ENCODE data around the gene HACD3. TPM values are rescaled to one million over a fixed set of nuclear protein-coding genes. Genes with fewer than 3 reads are reported as not detected.
A peak's percentile ranks its signal among the peaks of the same experiment; 100 is the strongest.

The HACD3 gene
- total and polyA plus RNA-seq, 9 of the 15 experiments (the other 6 are each of a cell fraction or from before 2014, with no cell fraction given): 48.1 to 117 (median 72.8) TPM

DNA sequence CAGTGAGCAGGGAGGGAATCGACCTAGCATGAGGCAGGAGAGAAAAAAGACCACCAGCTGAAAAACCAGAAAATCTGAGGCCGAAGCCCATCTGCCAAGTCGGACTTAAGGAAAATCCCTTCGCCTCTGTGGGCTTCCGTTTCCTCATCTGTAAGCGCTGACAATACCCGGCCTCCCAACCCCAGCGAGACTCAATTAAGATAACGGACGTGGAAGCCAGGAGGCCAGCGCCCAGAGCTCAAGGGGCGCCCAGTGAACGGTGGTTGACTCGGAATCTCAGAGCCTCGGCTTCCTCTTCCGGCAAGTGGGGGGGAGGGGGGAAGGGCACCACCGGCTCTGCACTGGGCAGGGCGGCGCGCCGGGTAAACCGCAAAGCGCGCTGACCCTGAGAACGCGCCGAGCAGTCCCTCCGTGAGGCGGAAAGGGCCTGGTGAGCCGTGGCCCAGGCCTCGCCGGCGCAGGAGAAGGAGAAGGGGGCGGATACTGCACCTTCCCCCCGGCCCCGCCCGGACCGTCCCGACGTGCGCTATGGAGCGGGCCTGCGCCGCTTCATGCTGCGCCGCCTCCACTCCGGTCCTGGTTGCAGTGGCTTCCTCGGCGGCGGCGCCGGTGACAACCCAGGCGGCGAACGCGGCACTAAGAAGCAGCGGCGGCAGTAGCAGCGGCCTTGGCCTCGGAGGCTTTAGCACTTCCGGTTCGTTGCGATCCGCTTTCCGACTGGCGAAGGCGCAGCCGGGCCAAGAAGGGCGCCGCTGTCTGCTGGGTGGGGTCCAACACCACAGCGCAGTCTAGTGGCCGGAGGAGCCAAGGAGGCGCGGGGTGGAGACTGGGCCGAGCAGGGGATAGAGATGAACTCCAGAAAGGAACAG, 13.0 kb upstream of the HACD3 start, which contains the start of gene DPP8 (continued):
- TF ChIP-seq, protein P1, sequence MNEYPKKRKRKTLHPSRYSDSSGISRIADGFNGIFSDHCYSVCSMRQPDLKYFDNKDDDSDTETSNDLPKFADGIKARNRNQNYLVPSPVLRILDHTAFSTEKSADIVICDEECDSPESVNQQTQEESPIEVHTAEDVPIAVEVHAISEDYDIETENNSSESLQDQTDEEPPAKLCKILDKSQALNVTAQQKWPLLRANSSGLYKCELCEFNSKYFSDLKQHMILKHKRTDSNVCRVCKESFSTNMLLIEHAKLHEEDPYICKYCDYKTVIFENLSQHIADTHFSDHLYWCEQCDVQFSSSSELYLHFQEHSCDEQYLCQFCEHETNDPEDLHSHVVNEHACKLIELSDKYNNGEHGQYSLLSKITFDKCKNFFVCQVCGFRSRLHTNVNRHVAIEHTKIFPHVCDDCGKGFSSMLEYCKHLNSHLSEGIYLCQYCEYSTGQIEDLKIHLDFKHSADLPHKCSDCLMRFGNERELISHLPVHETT (CRISPR knock-in tag; conservative IDR thresholded peaks at IDR 0.05 in 1 of 2, IDR thresholded peaks at IDR 0.05 in 1 of 2): peak in 1 of 2 experiments; percentile 93; a peak in 2 of 4 replicates
- TF ChIP-seq, protein P2, sequence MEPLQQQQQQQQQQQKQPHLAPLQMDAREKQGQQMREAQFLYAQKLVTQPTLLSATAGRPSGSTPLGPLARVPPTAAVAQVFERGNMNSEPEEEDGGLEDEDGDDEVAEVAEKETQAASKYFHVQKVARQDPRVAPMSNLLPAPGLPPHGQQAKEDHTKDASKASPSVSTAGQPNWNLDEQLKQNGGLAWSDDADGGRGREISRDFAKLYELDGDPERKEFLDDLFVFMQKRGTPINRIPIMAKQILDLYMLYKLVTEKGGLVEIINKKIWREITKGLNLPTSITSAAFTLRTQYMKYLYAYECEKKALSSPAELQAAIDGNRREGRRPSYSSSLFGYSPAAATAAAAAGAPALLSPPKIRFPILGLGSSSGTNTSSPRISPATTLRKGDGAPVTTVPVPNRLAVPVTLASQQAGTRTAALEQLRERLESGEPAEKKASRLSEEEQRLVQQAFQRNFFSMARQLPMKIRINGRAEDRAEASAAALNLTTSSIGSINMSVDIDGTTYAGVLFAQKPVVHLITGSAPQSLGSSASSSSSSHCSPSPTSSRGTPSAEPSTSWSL (CRISPR knock-in tag; IDR thresholded peaks at IDR 0.05; ENCODE audit: borderline replicate concordance): no peak
- peak in 1 of 2 experiments; percentile 92; a peak in 2 of 4 replicates for TF ChIP-seq HDAC1 (IDR thresholded peaks at IDR 0.05)
- TF ChIP-seq, protein P3, sequence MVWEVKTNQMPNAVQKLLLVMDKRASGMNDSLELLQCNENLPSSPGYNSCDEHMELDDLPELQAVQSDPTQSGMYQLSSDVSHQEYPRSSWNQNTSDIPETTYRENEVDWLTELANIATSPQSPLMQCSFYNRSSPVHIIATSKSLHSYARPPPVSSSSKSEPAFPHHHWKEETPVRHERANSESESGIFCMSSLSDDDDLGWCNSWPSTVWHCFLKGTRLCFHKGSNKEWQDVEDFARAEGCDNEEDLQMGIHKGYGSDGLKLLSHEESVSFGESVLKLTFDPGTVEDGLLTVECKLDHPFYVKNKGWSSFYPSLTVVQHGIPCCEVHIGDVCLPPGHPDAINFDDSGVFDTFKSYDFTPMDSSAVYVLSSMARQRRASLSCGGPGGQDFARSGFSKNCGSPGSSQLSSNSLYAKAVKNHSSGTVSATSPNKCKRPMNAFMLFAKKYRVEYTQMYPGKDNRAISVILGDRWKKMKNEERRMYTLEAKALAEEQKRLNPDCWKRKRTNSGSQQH (CRISPR knock-in tag; IDR thresholded peaks at IDR 0.05): peak; percentile 50; the same call in 1 of the 2 replicates
- peak; percentile 95 for TF ChIP-seq SP1 (CRISPR knock-in tag; IDR thresholded peaks at IDR 0.05)
- TF ChIP-seq KDM5B (IDR thresholded peaks at IDR 0.05; ENCODE audit: insufficient replicate concordance, low read depth, low read length): peak; percentile 64
- TF ChIP-seq PHB2 (IDR thresholded peaks at IDR 0.05; ENCODE audit: low read depth): no peak
- TF ChIP-seq, protein P4, sequence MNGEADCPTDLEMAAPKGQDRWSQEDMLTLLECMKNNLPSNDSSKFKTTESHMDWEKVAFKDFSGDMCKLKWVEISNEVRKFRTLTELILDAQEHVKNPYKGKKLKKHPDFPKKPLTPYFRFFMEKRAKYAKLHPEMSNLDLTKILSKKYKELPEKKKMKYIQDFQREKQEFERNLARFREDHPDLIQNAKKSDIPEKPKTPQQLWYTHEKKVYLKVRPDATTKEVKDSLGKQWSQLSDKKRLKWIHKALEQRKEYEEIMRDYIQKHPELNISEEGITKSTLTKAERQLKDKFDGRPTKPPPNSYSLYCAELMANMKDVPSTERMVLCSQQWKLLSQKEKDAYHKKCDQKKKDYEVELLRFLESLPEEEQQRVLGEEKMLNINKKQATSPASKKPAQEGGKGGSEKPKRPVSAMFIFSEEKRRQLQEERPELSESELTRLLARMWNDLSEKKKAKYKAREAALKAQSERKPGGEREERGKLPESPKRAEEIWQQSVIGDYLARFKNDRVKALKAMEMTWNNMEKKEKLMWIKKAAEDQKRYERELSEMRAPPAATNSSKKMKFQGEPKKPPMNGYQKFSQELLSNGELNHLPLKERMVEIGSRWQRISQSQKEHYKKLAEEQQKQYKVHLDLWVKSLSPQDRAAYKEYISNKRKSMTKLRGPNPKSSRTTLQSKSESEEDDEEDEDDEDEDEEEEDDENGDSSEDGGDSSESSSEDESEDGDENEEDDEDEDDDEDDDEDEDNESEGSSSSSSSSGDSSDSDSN (IDR thresholded peaks at IDR 0.05; ENCODE audit: borderline replicate concordance in 1 of 2, low read depth in 2 of 2, low read length in 2 of 2): peak; percentile 58 to 85; a peak in 2 of 4 replicates
- TF ChIP-seq TCF7 (IDR thresholded peaks at IDR 0.05; ENCODE audit: borderline replicate concordance): 0 out of 2 replicates have a peak, but pooled peaks have one; percentile 56
- TF ChIP-seq L3MBTL2 (IDR thresholded peaks at IDR 0.05): peak; percentile 56
- TF ChIP-seq TFAM (CRISPR knock-in tag; conservative IDR thresholded peaks at IDR 0.05): no peak
- peak; percentile 94 for TF ChIP-seq KLF13 (tag; IDR thresholded peaks at IDR 0.05; ENCODE audit: borderline replicate concordance, low read depth)
- TF ChIP-seq FIP1L1 (IDR thresholded peaks at IDR 0.05; ENCODE audit: low read depth, low read length, poor library complexity, severe bottlenecking): peak; percentile 93
- TF ChIP-seq TAF9B (IDR thresholded peaks at IDR 0.05; ENCODE audit: partially characterized antibody): peak; percentile 87
- TF ChIP-seq MAFK (IDR thresholded peaks at IDR 0.05; ENCODE audit: low read length): no peak; the same call in 1 of the 2 replicates
- TF ChIP-seq HNRNPLL (IDR thresholded peaks at IDR 0.05; ENCODE audit: low read depth, low read length, poor library complexity, severe bottlenecking): peak; percentile 77
- TF ChIP-seq ZNF445 (CRISPR knock-in tag; IDR thresholded peaks at IDR 0.05; ENCODE audit: low read depth): no peak
- TF ChIP-seq BRD9 (IDR thresholded peaks at IDR 0.05; ENCODE audit: low read depth, partially characterized antibody): peak; percentile 9
- peak; percentile 60 for TF ChIP-seq ZNF263 (CRISPR knock-in tag; IDR thresholded peaks at IDR 0.05; ENCODE audit: borderline replicate concordance)

Data from K562 (cell line).